ENCODE data around the gene RER1.

RER1 gene

DNA sequence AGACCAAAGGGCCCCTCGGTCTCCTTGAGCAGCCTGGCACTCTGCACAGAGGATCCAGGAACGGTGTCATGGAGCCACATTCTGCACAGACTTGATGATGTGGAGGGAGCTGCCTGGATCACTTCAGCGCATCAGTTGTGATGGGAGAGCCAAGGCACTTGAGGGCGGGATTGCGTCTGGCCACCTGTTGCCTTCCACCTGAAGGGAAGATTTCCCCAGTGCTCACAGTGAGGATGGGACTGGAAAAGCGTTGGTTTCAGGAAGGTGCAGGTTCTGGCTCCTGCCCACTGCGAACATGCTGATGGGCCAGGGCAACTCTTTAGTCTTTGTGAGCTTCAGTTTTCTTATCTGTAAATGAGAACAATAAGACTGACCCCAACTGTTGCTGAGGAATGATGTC, 2.6 kb downstream of the RER1 start:
- Histone ChIP-seq H3K4me1 (peaks cover 4 to 45% (median 34%) of the 10 kb centered on the region in 4 donors), H3K4me3 (no peak overlapping the region), H3K27me3 (no peaks in the 10 kb centered on the region), H3K36me3 (peaks cover 25 to 65% (median 43%) of the 10 kb centered on the region in 3 donors), H3K9me3 (no peaks in the 10 kb centered on the region), H3K27ac (no peak overlapping the region)
- no peak for DNase-seq
- TF ChIP-seq CTCF (IDR thresholded peaks at IDR 0.05), result no peak
- intact Hi-C loops (cut with DNase I; ENCODE audit: low total_unique reads), result loop anchor here (5.0 kb wide), 2 partner anchors 133 to 163 kb away; partner anchors contain the start of genes PANK4 and TNFRSF14

DNA sequence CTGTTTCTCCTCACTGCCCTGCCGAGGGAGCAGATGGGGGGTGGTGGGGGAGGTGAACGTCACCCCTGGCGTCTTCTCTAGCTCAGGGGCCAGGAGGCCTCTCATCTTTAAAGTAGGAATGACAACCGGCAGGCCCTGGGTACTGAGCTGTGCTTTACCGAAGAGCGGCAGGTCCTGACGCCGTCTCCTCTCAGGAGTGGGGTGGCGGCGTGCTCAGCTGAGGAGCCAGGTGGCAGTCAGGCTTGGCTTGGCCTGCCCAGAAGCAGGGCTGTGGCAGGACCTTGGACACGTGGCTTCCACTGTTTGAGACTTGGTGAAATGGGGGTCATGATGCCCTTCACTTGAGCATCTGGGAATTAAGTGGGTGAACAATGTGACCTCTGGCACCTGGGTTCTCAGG, 3.1 kb downstream of the RER1 start:
- no peak overlapping the region for H3K4me3 ChIP-seq
- peaks cover 30 to 70% (median 48%) of the 10 kb centered on the region in 3 donors for H3K36me3 ChIP-seq
- H3K27me3 ChIP-seq, result no peaks in the 10 kb centered on the region
- H3K4me1 ChIP-seq, result peaks cover 4 to 45% (median 34%) of the 10 kb centered on the region in 4 donors
- no peak overlapping the region for H3K27ac ChIP-seq
- no peak for DNase-seq
- no peaks in the 10 kb centered on the region for H3K9me3 ChIP-seq
- intact Hi-C loops (cut with DNase I; ENCODE audit: low total_unique reads), result loop anchor here (5.0 kb wide), 2 partner anchors 133 to 163 kb away; partner anchors contain the start of genes PANK4 and TNFRSF14
- TF ChIP-seq CTCF (IDR thresholded peaks at IDR 0.05), result no peak

DNA sequence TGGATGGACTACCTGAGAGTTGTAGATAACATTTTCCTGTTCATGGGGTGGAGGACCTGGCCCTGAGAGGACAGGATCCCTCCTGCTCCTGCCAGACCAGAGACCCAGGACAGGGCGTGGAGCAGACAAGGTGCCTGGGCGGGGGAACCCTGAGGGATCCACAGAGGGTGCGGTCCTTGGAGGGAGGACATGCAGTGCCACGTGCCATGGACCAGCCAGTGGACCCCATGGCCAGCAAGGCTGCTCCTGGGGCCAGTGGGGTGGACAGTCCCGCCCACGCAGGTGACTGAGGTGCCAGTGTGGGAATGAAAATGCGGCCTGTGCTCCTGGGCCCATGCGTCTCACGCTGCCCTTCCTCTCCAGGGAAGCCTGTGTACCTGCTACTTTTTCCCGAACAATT, 3.6 kb downstream of the RER1 start:
- intact Hi-C loops (cut with DNase I; ENCODE audit: low total_unique reads), result no loop called here
- peaks cover 35 to 75% (median 53%) of the 10 kb centered on the region in 3 donors for H3K36me3 ChIP-seq
- no peak overlapping the region for H3K27ac ChIP-seq
- DNase-seq, result no peak
- no peak overlapping the region for H3K4me3 ChIP-seq
- H3K9me3 ChIP-seq, result no peaks in the 10 kb centered on the region
- peaks cover 4 to 41% (median 34%) of the 10 kb centered on the region in 4 donors for H3K4me1 ChIP-seq
- TF ChIP-seq CTCF (IDR thresholded peaks at IDR 0.05), result no peak
- H3K27me3 ChIP-seq, result no peaks in the 10 kb centered on the region

GRCh38 chr1:2396059-2396458, 4.4 kb downstream of the RER1 start:
- no peak overlapping the region for H3K27ac ChIP-seq
- H3K9me3 ChIP-seq, result no peaks in the 10 kb centered on the region
- peaks cover 4 to 33% (median 27%) of the 10 kb centered on the region in 4 donors for H3K4me1 ChIP-seq
- H3K27me3 ChIP-seq, result no peaks in the 10 kb centered on the region
- H3K36me3 ChIP-seq, result peaks cover 43 to 83% (median 61%) of the 10 kb centered on the region in 3 donors
- intact Hi-C loops (cut with DNase I; ENCODE audit: low total_unique reads), result no loop called here
- no peak for DNase-seq
- TF ChIP-seq CTCF (IDR thresholded peaks at IDR 0.05), result no peak
- no peak overlapping the region for H3K4me3 ChIP-seq

DNA sequence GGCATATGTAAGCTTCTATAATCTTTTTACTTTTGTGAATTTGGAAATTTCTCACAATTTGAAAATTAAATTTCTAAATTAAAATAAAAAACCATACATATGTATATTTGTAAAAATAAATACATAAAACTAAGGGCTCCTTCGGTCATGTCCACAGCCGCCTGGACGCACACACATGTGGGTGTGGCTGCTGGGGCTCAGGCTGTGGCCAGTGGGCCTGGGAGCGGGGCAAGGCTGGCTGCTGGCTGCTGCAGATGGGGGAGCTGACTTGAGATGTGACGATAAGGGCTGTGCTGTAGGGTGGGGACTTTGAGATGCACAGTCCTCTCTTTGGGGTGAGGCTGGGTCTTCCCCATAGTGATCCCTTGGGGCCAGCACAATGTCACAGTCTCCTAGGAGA, 4.8 kb downstream of the RER1 start:
- Histone ChIP-seq H3K27me3 (no peaks in the 10 kb centered on the region), H3K27ac (no peak overlapping the region), H3K4me1 (peaks cover 4 to 32% (median 26%) of the 10 kb centered on the region in 4 donors), H3K9me3 (no peaks in the 10 kb centered on the region), H3K4me3 (no peak overlapping the region), H3K36me3 (peaks cover 45 to 87% (median 63%) of the 10 kb centered on the region in 3 donors)
- no peak for TF ChIP-seq CTCF (IDR thresholded peaks at IDR 0.05)
- intact Hi-C loops (cut with DNase I; ENCODE audit: low total_unique reads), result no loop called here
- DNase-seq, result no peak
